Common myeloid progenitor, CD34-positive (primary cell): ENCODE measurements around the gene LMO1.
A peak's percentile ranks its signal among the peaks of the same experiment; 100 is the strongest.

ENCODE experiments used
- CTCF ChIA-PET: fragments of 350-600 bp; sonication (Branson Sonifier 250); formaldehyde crosslinking; loops from one replicate; lab custom pipeline; 2021; ENCODE audit warnings: antibody characterized with exemption; lab: Charles Lee
- POLR2A ChIA-PET: fragments of 350-600 bp; sonication (Branson Sonifier 250); formaldehyde crosslinking; loops from one replicate; lab custom pipeline; 2021; ENCODE audit warnings: antibody characterized with exemption; lab: Charles Lee
- DNase-seq, 3 donors: peaks; one replicate each; pipeline versions ENCODE4 v3.0.0 to v3.0.0-alpha.2; 2013
- H3K27ac ChIP-seq, 2 experiments: 1 replicate in 1 of 2; 2 replicates in 1 of 2; pipeline ENCODE4 v1.7.0; 2013; ENCODE audit warnings: inconsistent platforms in 2 of 2, low read length in 2 of 2, mild to moderate bottlenecking in 2 of 2, low read depth in 1 of 2, moderate library complexity in 1 of 2; ENCODE audit not compliant: severe bottlenecking in 2 of 2, insufficient read depth in 1 of 2, poor library complexity in 1 of 2
- H3K27me3 ChIP-seq, 5 experiments: replicated peaks in 2 of 5; 1 replicate in 3 of 5; 2 replicates in 2 of 5; pipeline versions ENCODE4 v1.6.1 to v1.7.0; 2013; ENCODE audit warnings: low read length in 4 of 5, mild to moderate bottlenecking in 2 of 5, moderate library complexity in 2 of 5, inconsistent platforms in 1 of 5; ENCODE audit not compliant: insufficient read depth in 5 of 5, control insufficient read depth in 4 of 5
- H3K36me3 ChIP-seq, 4 experiments: 1 replicate in 2 of 4; 2 replicates in 2 of 4; pipeline versions ENCODE4 v1.6.1 to v1.7.0; 2013; ENCODE audit warnings: low read length in 3 of 4, control low read depth in 1 of 4, mild to moderate bottlenecking in 1 of 4; ENCODE audit not compliant: control insufficient read depth in 4 of 4, insufficient read depth in 4 of 4
- H3K4me1 ChIP-seq, 4 experiments: 1 replicate in 3 of 4; 2 replicates in 1 of 4; pipeline versions ENCODE4 v1.6.1 to v1.7.1; 2013; ENCODE audit warnings: low read length in 3 of 4, mild to moderate bottlenecking in 3 of 4, control low read depth in 1 of 4, inconsistent platforms in 1 of 4, moderate library complexity in 1 of 4; ENCODE audit not compliant: control insufficient read depth in 4 of 4, insufficient read depth in 4 of 4; ENCODE audit errors: control extremely low read depth in 1 of 4
- H3K4me3 ChIP-seq, 7 experiments: 1 replicate in 4 of 7; 2 replicates in 3 of 7; pipeline versions ENCODE4 v1.5.1 to v1.7.0; 2013; ENCODE audit warnings: mild to moderate bottlenecking in 7 of 7, low read length in 6 of 7, moderate library complexity in 6 of 7, inconsistent platforms in 2 of 7, low read depth in 2 of 7, control low read depth in 1 of 7; ENCODE audit not compliant: insufficient read depth in 4 of 7, control insufficient read depth in 1 of 7; ENCODE audit errors: extremely low read depth in 1 of 7
- H3K9me3 ChIP-seq, 5 experiments: 1 replicate in 4 of 5; 2 replicates in 1 of 5; pipeline versions ENCODE4 v1.6.1 to v1.7.1; 2013; ENCODE audit warnings: low read length in 4 of 5, mild to moderate bottlenecking in 2 of 5, inconsistent platforms in 1 of 5, low read depth in 1 of 5, moderate library complexity in 1 of 5; ENCODE audit not compliant: control insufficient read depth in 4 of 5, insufficient read depth in 2 of 5; ENCODE audit errors: control extremely low read depth in 1 of 5
- WGBS: methylation state at CpG from one replicate; pipeline ENCODE4 v1.1.5; 2013; ENCODE audit not compliant: insufficient coverage; 5-methylcytosine and 5-hydroxymethylcytosine counted together

LMO1 gene

DNA sequence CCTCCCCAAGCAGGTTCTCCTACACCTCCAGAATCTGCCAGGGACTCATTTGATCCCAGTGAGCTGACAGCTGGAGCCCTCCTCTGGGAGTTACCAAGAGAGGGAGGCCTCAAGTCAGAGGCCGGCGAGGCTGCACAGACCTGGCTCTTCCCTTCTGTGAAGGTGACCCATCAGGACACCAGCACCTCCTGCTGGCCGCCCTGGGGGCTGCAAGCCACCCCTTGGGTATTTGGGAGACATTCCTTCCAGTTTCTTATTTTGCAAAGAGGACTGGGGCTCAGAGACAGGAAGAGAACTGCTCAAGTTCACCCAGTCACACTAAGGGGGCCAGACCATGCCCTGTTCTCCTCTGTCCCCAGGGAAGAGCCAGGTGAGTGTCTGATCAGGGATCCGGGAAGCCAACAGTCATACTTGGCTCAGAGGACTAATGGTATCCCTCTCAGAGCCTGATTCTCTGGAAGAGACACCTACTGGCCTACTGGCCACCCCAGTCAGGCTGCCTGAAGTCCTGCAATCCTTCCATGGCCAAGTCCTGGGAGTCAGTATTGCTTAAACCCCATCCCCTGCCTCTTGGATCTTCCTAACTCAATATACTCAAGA lies 54.4 kb downstream of the LMO1 start:
- Histone ChIP-seq H3K27me3 (no peaks in the 10 kb centered on the region), H3K27ac (no peak overlapping the region), H3K9me3 (no peaks in the 10 kb centered on the region), H3K36me3 (no peaks in the 10 kb centered on the region), H3K4me1 (peaks cover 12 to 51% (median 41%) of the 10 kb centered on the region in 4 experiments), H3K4me3 (no peak overlapping the region)
- peak in 2 of 3 donors; percentile 31 to 48 for DNase-seq
- ChIA-PET CTCF (interaction anchor here (0.6 to 13.0 kb wide), 9 partner anchors 10 to 100 kb away, joined by 3 to 156 read pairs (median 4); partner anchors contain the start of gene LMO1), POLR2A (no interaction called here)
- 100% methylated on average over 4 of the region's 4 CpGs for WGBS

DNA sequence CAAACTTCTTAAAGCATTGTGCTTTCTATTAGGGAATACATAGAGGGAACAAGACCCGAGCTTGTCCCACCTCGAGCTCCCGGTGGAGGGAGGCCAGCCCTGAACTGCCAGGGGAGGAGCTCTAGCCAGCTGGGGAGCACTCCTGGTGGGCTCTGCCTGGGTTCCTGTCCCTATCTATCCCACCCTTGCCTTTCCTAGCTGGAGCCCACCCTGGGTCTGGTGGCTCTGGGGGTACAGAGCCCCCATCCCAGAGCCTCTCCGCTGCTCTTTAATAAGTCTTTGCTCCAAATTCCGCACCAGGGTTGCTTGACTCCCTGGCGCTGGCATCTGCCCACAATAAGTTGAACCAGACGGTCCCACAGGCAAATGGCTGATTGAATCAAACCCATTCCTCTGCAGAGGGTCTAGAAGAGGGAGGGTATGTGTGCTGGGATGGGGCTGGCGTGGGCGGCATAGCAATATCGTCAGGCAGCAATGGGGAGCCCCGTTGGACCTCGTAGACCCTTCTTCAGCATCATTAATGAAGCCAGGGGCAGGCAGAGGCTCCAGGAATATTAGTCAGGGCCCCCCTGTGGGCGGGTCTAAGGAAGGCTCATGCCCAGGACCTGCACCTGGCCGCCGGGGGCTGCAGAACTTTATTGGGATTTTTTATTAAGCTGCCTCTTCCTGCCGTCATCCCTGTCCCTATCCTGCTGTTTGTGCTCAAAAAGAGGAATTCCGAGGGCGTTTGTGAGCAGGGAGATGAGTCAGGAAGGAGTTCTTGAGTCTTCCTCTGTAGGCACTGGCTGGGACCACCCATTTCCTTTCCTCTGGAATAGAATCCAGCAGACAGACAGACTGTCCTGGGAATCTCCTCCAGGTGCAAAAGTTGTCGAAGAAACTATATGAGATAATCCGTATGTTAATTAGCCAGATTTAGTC lies 56.3 kb downstream of the LMO1 start:
- H3K27me3 ChIP-seq, result no peaks in the 10 kb centered on the region
- ChIA-PET CTCF (interaction anchor here (0.7 to 13.0 kb wide), 14 partner anchors 8 to 360 kb away, joined by 3 to 156 read pairs (median 5); no protein-coding TSS in a partner anchor), POLR2A (interaction anchor here (1.1 kb wide), 1 partner anchor 9 kb away, joined by 3 read pairs; no protein-coding TSS in a partner anchor)
- peak overlapping the region; percentile 41 to 83 for H3K27ac ChIP-seq
- 58% methylated on average over 17 of the region's 20 CpGs for WGBS
- peaks cover 15 to 67% (median 54%) of the 10 kb centered on the region in 4 experiments for H3K4me1 ChIP-seq
- DNase-seq, result no peak
- no peaks in the 10 kb centered on the region for H3K9me3 ChIP-seq
- H3K4me3 ChIP-seq, result peak overlapping the region in 4 of 7 experiments; percentile 37 to 61 (median 47)
- H3K36me3 ChIP-seq, result no peaks in the 10 kb centered on the region

DNA sequence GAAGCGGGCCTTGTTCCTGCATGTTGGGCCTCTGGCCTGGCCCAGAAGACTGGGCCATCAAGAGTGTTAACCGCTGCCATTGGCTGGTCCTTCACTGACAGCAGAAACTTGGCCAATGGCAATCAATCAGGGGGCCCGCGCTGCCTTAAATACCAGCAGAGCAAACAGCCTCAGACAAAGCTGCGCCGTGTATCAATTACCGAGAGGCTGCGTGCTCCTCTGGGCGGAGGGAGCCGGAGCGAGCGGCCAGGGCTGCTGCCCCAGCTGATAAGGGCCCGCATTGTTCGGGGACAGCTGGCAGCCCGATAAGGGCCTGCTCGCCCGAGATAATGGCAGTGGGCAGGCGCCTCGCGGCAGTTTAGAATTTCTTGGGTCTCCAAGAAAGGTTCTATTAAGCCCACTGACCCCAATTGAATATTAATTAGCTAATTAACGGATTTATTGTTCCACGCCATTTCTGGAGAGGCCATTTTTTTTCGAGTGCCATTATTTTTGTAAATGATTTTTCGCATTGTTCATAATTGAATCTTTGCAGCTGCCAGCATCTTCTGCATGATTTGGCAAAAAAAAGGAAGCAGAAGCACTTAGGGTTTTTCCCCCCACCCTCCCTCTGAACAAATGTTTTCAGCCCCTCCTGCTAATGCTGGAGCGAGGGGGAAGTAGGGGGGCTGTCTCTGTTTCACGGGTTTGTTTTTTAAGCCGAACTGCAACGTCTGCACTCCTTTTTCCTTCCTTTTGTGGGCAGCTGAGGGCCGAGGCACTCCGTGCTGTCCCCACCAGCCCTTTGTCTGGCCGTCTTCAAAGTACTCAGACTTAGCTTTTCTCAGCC lies 57.2 kb downstream of the LMO1 start:
- WGBS, result under 1% methylated on average over 29 of the region's 31 CpGs
- CTCF ChIA-PET, result interaction anchor here (0.7 to 13.0 kb wide), 9 partner anchors 9 to 361 kb away, joined by 3 to 156 read pairs (median 5); no protein-coding TSS in a partner anchor

DNA sequence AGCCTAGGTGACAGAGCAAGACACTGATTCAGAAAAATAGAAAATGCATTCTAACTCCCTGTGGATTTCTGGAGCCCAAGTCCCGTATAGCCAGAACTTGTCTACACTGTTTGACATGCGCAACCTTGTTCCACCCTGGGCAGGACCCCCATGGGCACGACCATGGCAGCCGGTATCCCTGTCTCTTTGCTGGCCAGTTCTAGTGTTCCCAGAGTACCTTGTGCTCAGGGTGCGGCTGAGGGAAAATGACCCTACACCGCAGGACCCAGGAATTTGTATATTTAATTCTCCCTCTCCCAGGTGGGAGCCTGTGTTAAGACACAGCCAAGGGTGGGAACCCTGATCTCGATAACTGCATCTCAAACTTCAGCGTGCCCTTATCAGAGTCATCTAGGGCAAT lies 58.1 kb downstream of the LMO1 start:
- Histone ChIP-seq H3K27me3 (no peaks in the 10 kb centered on the region), H3K27ac (peak overlapping the region; percentile 55 to 83), H3K9me3 (no peaks in the 10 kb centered on the region), H3K36me3 (no peaks in the 10 kb centered on the region), H3K4me1 (peaks cover 17 to 77% (median 64%) of the 10 kb centered on the region in 4 experiments), H3K4me3 (peak overlapping the region in 3 of 7 experiments; percentile 44 to 61 (median 50))
- 72% methylated on average over 7 of the region's 8 CpGs for WGBS
- ChIA-PET CTCF (interaction anchor here (1.7 to 13.0 kb wide), 3 partner anchors 10 to 15 kb away, joined by 3 to 156 read pairs (median 23); no protein-coding TSS in a partner anchor), POLR2A (no interaction called here)
- no peak for DNase-seq

More for the DNA sequence above, 57.2 kb downstream of the LMO1 start:
- POLR2A ChIA-PET, result interaction anchor here (1.1 kb wide), 1 partner anchor 8 kb away, joined by 3 read pairs; no protein-coding TSS in a partner anchor
- Histone ChIP-seq H3K9me3 (no peaks in the 10 kb centered on the region), H3K36me3 (no peaks in the 10 kb centered on the region), H3K4me1 (peaks cover 17 to 75% (median 63%) of the 10 kb centered on the region in 4 experiments), H3K27ac (peak overlapping the region; percentile 55 to 83), H3K27me3 (no peaks in the 10 kb centered on the region), H3K4me3 (peak overlapping the region in 4 of 7 experiments; percentile 37 to 61 (median 47))
- peak; percentile 96 to 98 (median 98) for DNase-seq

DNA sequence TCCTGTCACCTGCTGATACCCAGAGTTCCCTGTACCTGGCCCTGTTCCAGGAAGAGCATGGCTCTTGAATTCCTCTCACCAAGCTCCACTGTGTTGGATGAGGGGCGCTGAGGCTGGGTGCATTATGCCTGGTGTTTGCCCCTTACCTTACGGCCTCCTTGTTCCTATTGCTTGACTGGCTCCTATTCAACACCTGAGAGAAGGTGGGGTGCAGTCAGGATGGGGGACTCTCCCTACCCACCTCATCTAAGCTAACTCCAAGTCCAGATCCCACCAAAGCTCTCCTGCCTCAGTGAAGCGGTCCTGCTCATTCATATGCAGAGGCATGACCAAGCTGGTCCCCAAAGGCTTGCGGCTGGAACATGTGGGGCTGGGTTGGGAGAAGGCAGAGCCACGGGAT lies 59.1 kb downstream of the LMO1 start:
- POLR2A ChIA-PET, result interaction anchor here (0.7 kb wide), 1 partner anchor 15 kb away, joined by 3 read pairs; no protein-coding TSS in a partner anchor
- H3K4me3 ChIP-seq, result peak overlapping the region in 1 of 7 experiments; percentile 19
- CTCF ChIA-PET, result interaction anchor here (0.8 to 13.0 kb wide), 8 partner anchors 9 to 106 kb away, joined by 3 to 156 read pairs (median 4); no protein-coding TSS in a partner anchor
- H3K27me3 ChIP-seq, result no peaks in the 10 kb centered on the region
- no peak for DNase-seq
- H3K27ac ChIP-seq, result no peak overlapping the region
- WGBS, result 75% methylated on average over 4 of the region's 5 CpGs
- no peaks in the 10 kb centered on the region for H3K36me3 ChIP-seq
- H3K4me1 ChIP-seq, result peaks cover 17 to 77% (median 64%) of the 10 kb centered on the region in 4 experiments
- H3K9me3 ChIP-seq, result no peaks in the 10 kb centered on the region

DNA sequence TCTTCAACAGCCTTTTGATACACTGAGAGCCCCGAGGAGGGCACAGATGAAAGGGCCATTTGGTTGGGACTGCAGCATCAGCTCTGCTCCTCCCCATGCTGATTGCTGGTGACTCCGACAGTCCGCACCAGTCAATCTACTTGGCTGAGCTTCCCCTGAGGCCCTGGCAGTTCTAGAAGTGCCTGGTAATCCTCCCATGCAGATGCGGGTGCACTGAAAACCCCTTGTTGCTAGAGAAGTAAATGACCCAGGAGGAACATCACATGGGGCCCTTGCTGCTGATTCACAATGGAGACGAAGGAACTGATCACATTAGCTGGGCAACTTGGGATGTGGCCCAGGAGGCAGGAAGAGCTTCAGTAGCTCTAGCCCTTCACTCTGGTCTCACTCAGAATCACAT lies 59.7 kb downstream of the LMO1 start:
- Histone ChIP-seq H3K27me3 (no peaks in the 10 kb centered on the region), H3K4me1 (peaks cover 17 to 76% (median 63%) of the 10 kb centered on the region in 4 experiments), H3K9me3 (no peaks in the 10 kb centered on the region), H3K4me3 (no peak overlapping the region), H3K36me3 (no peaks in the 10 kb centered on the region), H3K27ac (no peak overlapping the region)
- WGBS, result 76% methylated on average over 5 of the region's 5 CpGs
- ChIA-PET POLR2A (no interaction called here), CTCF (interaction anchor here (0.8 to 13.0 kb wide), 8 partner anchors 9 to 107 kb away, joined by 3 to 156 read pairs (median 4); no protein-coding TSS in a partner anchor)
- DNase-seq, result no peak
